H1 (cell line): ENCODE results near the gene COX19. TPM values are rescaled to one million over a fixed set of nuclear protein-coding genes. Genes with fewer than 3 reads are reported as not detected.

Source experiments
- CTCF ChIA-PET: fragments of 300-600 bp; sonication (Branson Sonifier 250); formaldehyde crosslinking; loops from one replicate; lab custom pipeline; 2021; ENCODE audit not compliant: partially characterized antibody; lab: Charles Lee
- POLR2A ChIA-PET: fragments of 300-600 bp; sonication (Branson Sonifier 250); formaldehyde crosslinking; loops from one replicate; lab custom pipeline; 2021; ENCODE audit warnings: inconsistent platforms; ENCODE audit not compliant: partially characterized antibody; lab: Charles Lee
- DNase-seq, 2 experiments: peaks; one replicate each; pipeline versions ENCODE4 v3.0.0 to v3.0.0-alpha.2; 2010 to 2022; ENCODE audit warnings: low spot score in 2 of 2, low read depth in 1 of 2, mixed read lengths in 1 of 2
- FAIRE-seq: peaks from 2 replicates; lab custom pipeline; 2011; peaks lifted over from hg19 to GRCh38; lab: Jason Lieb, UNC
- H2AFZ ChIP-seq: 2 replicates; pipeline ENCODE4 v1.8.1; 2012; ENCODE audit warnings: low read length, inconsistent platforms
- H2AK5ac ChIP-seq: 2 replicates; pipeline ENCODE4 v1.6.1; 2013; ENCODE audit warnings: low read depth, low read length
- H2BK120ac ChIP-seq: replicated peaks from 2 replicates; pipeline ENCODE3; 2013; ENCODE audit warnings: low read depth, low read length, inconsistent platforms
- H2BK12ac ChIP-seq: 2 replicates; pipeline ENCODE4 v1.6.1; 2013; ENCODE audit warnings: low read depth, low read length
- H2BK15ac ChIP-seq: 2 replicates; pipeline ENCODE4 v1.6.1; 2013; ENCODE audit warnings: low read length
- H2BK20ac ChIP-seq: 2 replicates; pipeline ENCODE4 v1.6.1; 2013; ENCODE audit warnings: low read length
- H2BK5ac ChIP-seq: 2 replicates; pipeline ENCODE4 v1.6.1; 2013; ENCODE audit warnings: low read depth, low read length
- H3K14ac ChIP-seq: 2 replicates; pipeline ENCODE4 v1.6.1; 2013; ENCODE audit warnings: inconsistent platforms; ENCODE audit not compliant: insufficient read length
- H3K18ac ChIP-seq: 2 replicates; pipeline ENCODE4 v1.6.1; 2013; ENCODE audit warnings: low read length; ENCODE audit errors: extremely low read depth
- H3K23ac ChIP-seq: 2 replicates; pipeline ENCODE4 v1.6.1; 2013; ENCODE audit warnings: inconsistent platforms; ENCODE audit not compliant: insufficient read length
- H3K23me2 ChIP-seq: 2 replicates; pipeline ENCODE4 v1.6.1; 2013; ENCODE audit warnings: low read depth, low read length
- H3K27ac ChIP-seq: 2 replicates; pipeline ENCODE4 v1.6.1; 2011; ENCODE audit warnings: low read depth, low read length, inconsistent platforms
- H3K27me3 ChIP-seq, 4 experiments: replicated peaks in 1 of 4; 1 replicate in 1 of 4; 2 replicates in 3 of 4; pipeline versions ENCODE4 v1.6.1 to v1.8.1; 2011 to 2013; ENCODE audit warnings: low read length in 3 of 4, mild to moderate bottlenecking in 3 of 4, inconsistent platforms in 2 of 4, mixed read lengths in 2 of 4, moderate library complexity in 1 of 4; ENCODE audit not compliant: control insufficient read depth in 3 of 4, insufficient read depth in 3 of 4; ENCODE audit errors: extremely low read depth in 1 of 4
- H3K36me3 ChIP-seq, 4 experiments: 2 replicates each; pipeline versions ENCODE4 v1.6.1 to v1.8.1; 2011 to 2013; ENCODE audit warnings: mild to moderate bottlenecking in 4 of 4, low read length in 3 of 4, moderate library complexity in 2 of 4, control low read depth in 1 of 4, inconsistent platforms in 1 of 4; ENCODE audit not compliant: insufficient read depth in 4 of 4, control insufficient read depth in 2 of 4
- H3K4ac ChIP-seq: replicated peaks from 2 replicates; pipeline ENCODE3; 2013; ENCODE audit warnings: low read length, low read depth, mixed read lengths, inconsistent platforms; ENCODE audit not compliant: insufficient read length
- H3K4me1 ChIP-seq, 4 experiments: replicated peaks in 1 of 4; 1 replicate in 1 of 4; 2 replicates in 3 of 4; pipeline versions ENCODE4 v1.6.1 to v1.8.1; 2011 to 2013; ENCODE audit warnings: low read length in 3 of 4, inconsistent platforms in 2 of 4, mixed read lengths in 1 of 4; ENCODE audit not compliant: insufficient read depth in 4 of 4, control insufficient read depth in 3 of 4
- H3K4me2 ChIP-seq, 2 experiments: 2 replicates each; pipeline versions ENCODE4 v1.6.1 to v1.8.1; 2011 to 2013; ENCODE audit warnings: low read depth in 2 of 2, low read length in 2 of 2, control low read depth in 1 of 2, inconsistent platforms in 1 of 2, mild to moderate bottlenecking in 1 of 2; ENCODE audit not compliant: insufficient read depth in 1 of 2
- H3K4me3 ChIP-seq, 4 experiments: fragments of 200-600, 300-600 bp in 1 of 4; sonication (generic), shearing (Covaris generic), sonication (Bioruptor Twin) in 1 of 4; 2 replicates each; pipeline versions ENCODE4 v1.5.1 to v1.8.1; 2011 to 2016; ENCODE audit warnings: low read length in 4 of 4, low read depth in 3 of 4, control low read depth in 2 of 4, inconsistent platforms in 2 of 4, mild to moderate bottlenecking in 2 of 4, mixed read lengths in 1 of 4, moderate library complexity in 1 of 4; ENCODE audit not compliant: insufficient read depth in 2 of 4; ENCODE audit errors: extremely low read depth in 1 of 4
- H3K56ac ChIP-seq: replicated peaks from 2 replicates; pipeline ENCODE3; 2013; ENCODE audit warnings: low read depth, mild to moderate bottlenecking, mixed read lengths, low read length, inconsistent platforms; ENCODE audit not compliant: insufficient read length
- H3K79me1 ChIP-seq: 2 replicates; pipeline ENCODE4 v1.6.1; 2013; ENCODE audit warnings: low read depth, low read length, control low read depth
- H3K79me2 ChIP-seq, 2 experiments: 2 replicates each; pipeline versions ENCODE4 v1.6.1 to v1.8.1; 2012 to 2013; ENCODE audit warnings: low read length in 2 of 2, mild to moderate bottlenecking in 2 of 2, inconsistent platforms in 1 of 2; ENCODE audit not compliant: insufficient read depth in 2 of 2, control insufficient read depth in 1 of 2
- H3K9ac ChIP-seq, 4 experiments: replicated peaks in 1 of 4; 1 replicate in 1 of 4; 2 replicates in 3 of 4; pipeline versions ENCODE4 v1.6.1 to v1.8.1; 2011 to 2013; ENCODE audit warnings: low read depth in 3 of 4, low read length in 3 of 4, control low read depth in 2 of 4, mild to moderate bottlenecking in 2 of 4, moderate library complexity in 2 of 4, inconsistent platforms in 1 of 4; ENCODE audit errors: extremely low read depth in 1 of 4
- H3K9me3 ChIP-seq, 2 experiments: 2 replicates each; pipeline versions ENCODE4 v1.6.1 to v1.8.1; 2012 to 2013; ENCODE audit warnings: mild to moderate bottlenecking in 2 of 2, moderate library complexity in 2 of 2, control low read depth in 1 of 2, inconsistent platforms in 1 of 2, low read depth in 1 of 2, low read length in 1 of 2, mixed read lengths in 1 of 2; ENCODE audit not compliant: insufficient read depth in 2 of 2
- H4K20me1 ChIP-seq, 2 experiments: replicated peaks in 1 of 2; 2 replicates each; pipeline versions ENCODE3 to v1.8.1; 2011 to 2013; ENCODE audit warnings: inconsistent platforms in 2 of 2, low read length in 2 of 2, mild to moderate bottlenecking in 1 of 2; ENCODE audit not compliant: insufficient read depth in 2 of 2, control insufficient read depth in 1 of 2
- H4K5ac ChIP-seq: 2 replicates; pipeline ENCODE4 v1.6.1; 2013; ENCODE audit warnings: low read length, low read depth, mixed read lengths, inconsistent platforms; ENCODE audit not compliant: insufficient read length
- H4K8ac ChIP-seq: 2 replicates; pipeline ENCODE4 v1.8.0; 2013; ENCODE audit warnings: mild to moderate bottlenecking, moderate library complexity, low read length, inconsistent platforms; ENCODE audit not compliant: insufficient read depth; ENCODE audit errors: extremely low read depth
- H4K91ac ChIP-seq: replicated peaks from 2 replicates; pipeline ENCODE3; 2013; ENCODE audit warnings: low read length, mixed read lengths, inconsistent platforms; ENCODE audit not compliant: insufficient read length
- CBX8 ChIP-seq: fragments of 300-800, 300-1000 bp; sonication (generic); IDR thresholded peaks from 2 replicates; pipeline ENCODE4 v1.7.1; 2016; ENCODE audit warnings: low read depth, low read length, borderline replicate concordance
- CTBP2 ChIP-seq: IDR thresholded peaks from 2 replicates; pipeline ENCODE4 v1.7.0; 2011; ENCODE audit warnings: borderline replicate concordance, mild to moderate bottlenecking, moderate library complexity, mixed read lengths, low read length; ENCODE audit not compliant: insufficient read depth, insufficient read length
- GABPA ChIP-seq: IDR thresholded peaks from 2 replicates; pipeline ENCODE4 v1.6.1; 2011; ENCODE audit warnings: mild to moderate bottlenecking, low read length, moderate library complexity, borderline replicate concordance; ENCODE audit not compliant: insufficient read depth
- NANOG ChIP-seq: IDR thresholded peaks from 2 replicates; pipeline ENCODE4 v1.6.1; 2011; ENCODE audit warnings: low read length, low read depth, mild to moderate bottlenecking, inconsistent platforms; ENCODE audit not compliant: insufficient read depth, poor library complexity, severe bottlenecking
- POLR2AphosphoS5 ChIP-seq: IDR thresholded peaks from 2 replicates; pipeline ENCODE4 v1.6.1; 2011; ENCODE audit warnings: low read depth, low read length
- RFX5 ChIP-seq: IDR thresholded peaks from 2 replicates; pipeline ENCODE4 v1.6.1; 2011; ENCODE audit warnings: low read depth, low read length, improper control_type of control experiment, borderline replicate concordance
- RNF2 ChIP-seq: fragments of 200-900, 300-1000 bp; sonication (generic); IDR thresholded peaks from 2 replicates; pipeline ENCODE4 v1.7.1; 2016; ENCODE audit warnings: borderline replicate concordance, low read depth, mild to moderate bottlenecking, antibody characterized with exemption, low read length; ENCODE audit not compliant: poor library complexity, severe bottlenecking; ENCODE audit errors: missing control alignments
- RXRA ChIP-seq: IDR thresholded peaks from 2 replicates; pipeline ENCODE4 v1.6.1; 2011; ENCODE audit warnings: low read depth, mild to moderate bottlenecking, low read length, moderate library complexity; ENCODE audit not compliant: insufficient read depth
- TCF12 ChIP-seq: IDR thresholded peaks from 2 replicates; pipeline ENCODE4 v1.6.1; 2011; ENCODE audit warnings: low read depth, mild to moderate bottlenecking, low read length
- WGBS, 2 experiments: shearing (Covaris generic) in 1 of 2; methylation state at CpG; one replicate each; pipeline versions ENCODE4 v1.1.6 to v1.1.7; 2013 to 2015; ENCODE audit warnings: low lambda C conversion rate in 2 of 2, mixed read lengths in 2 of 2, inconsistent platforms in 1 of 2, low coverage in 1 of 2, missing lambda C conversion rate in 1 of 2; ENCODE audit not compliant: insufficient replicate concordance in 2 of 2, insufficient coverage in 1 of 2, insufficient read length in 1 of 2; ENCODE audit errors: extremely low coverage in 1 of 2, missing lambda C conversion rate in 1 of 2; 5-methylcytosine and 5-hydroxymethylcytosine counted together
- polyA plus RNA-seq, 7 experiments: library from polyadenylated mRNA; depleted of rRNA in 3 of 7; stranded (reverse) in 5 of 7; unstranded in 2 of 7; fragments of >200 nt in 5 of 7; fragments of 200-250 nt in 2 of 7; gene quantifications; 1 replicate in 5 of 7; 2 replicates in 1 of 7; 4 replicates in 1 of 7; pipeline versions ENCODE4 v1.2.1 to v1.2.3, GENCODE V29; 2011 to 2013; ENCODE audit warnings: missing spikeins in 2 of 7, mixed read lengths in 2 of 7
- total RNA-seq: library from RNA; stranded (reverse); fragmentation: NEBNext Ultra II Directional; extraction: Animal tissue kit (Norgen Biotek cat#: 25700); gene quantifications from 2 replicates; pipeline ENCODE4 v1.2.1, GENCODE V29; 2021

The COX19 gene
- total and polyA plus RNA-seq, 2 of the 8 experiments (the other 6 are each of a cell fraction or from before 2014, with no cell fraction given) = 3.9 to 7.9 TPM

DNA sequence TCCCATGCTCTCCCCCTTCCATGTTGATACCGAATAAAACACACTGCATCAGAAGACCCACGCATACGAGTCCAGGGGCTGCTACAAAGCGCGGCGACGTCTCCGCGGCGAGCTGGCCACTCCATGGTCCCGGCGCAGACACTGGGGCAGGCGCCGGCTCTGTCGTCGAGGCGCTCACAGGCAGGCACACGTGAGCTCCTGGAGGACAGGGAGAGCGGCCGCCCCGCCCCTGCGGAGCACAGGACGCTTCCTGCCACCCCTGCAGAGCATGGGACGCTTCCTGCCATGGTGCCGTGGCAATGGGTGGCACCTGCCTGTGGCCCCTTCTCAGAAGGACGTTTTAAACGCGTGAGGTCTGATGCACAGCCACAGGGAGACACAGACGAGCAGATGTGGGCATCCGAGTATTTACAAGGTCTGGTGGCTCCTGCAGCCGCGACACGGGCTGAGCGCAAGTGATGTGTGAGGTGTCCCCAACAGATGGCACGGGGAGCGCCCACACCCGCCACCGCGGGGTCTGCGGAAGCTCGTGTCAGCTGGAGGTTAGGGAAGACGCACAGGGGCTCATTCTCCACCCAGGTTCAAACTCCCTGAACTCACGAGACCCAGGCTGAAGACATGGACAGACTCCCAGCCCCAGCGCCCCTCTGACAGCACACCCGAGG lies 47.6 kb upstream of the COX19 start:
- FAIRE-seq (no peak), DNase-seq (no peak)
- Histone ChIP-seq H2BK15ac (no peak overlapping the region), H2BK20ac (no peak overlapping the region), H3K14ac (no peak overlapping the region), H3K9ac (no peak overlapping the region), H4K20me1 (peaks cover 9 to 22% of the 10 kb centered on the region in 2 experiments), H3K23ac (no peak overlapping the region), H3K4me1 (peaks cover 0 to 5% (median 0%) of the 10 kb centered on the region in 4 experiments; a peak in 3 of 7 replicates), H3K9me3 (no peaks in the 10 kb centered on the region), H3K4me2 (no peak overlapping the region), H3K23me2 (peaks cover 4% of the 10 kb centered on the region; the same call in 1 of the 2 replicates), H3K27me3 (no peaks in the 10 kb centered on the region; a peak in 1 of 7 replicates), H3K18ac (no peak overlapping the region), H3K36me3 (no peaks in the 10 kb centered on the region; a peak in 1 of 8 replicates), H2BK5ac (no peak overlapping the region), H3K4ac (no peak overlapping the region), H2BK12ac (no peak overlapping the region), H4K91ac (no peak overlapping the region), H4K8ac (no peak overlapping the region), H2AFZ (no peak overlapping the region), H3K4me3 (no peak overlapping the region), H3K79me2 (peaks cover 0 to 6% of the 10 kb centered on the region in 2 experiments; a peak in 2 of 4 replicates), H3K56ac (no peak overlapping the region), H3K27ac (no peak overlapping the region), H2AK5ac (no peak overlapping the region), H2BK120ac (no peak overlapping the region), H4K5ac (no peak overlapping the region), H3K79me1 (peaks cover 7% of the 10 kb centered on the region)
- ChIA-PET CTCF (interaction anchor here (1.0 to 10.9 kb wide), 3 partner anchors 29 to 65 kb away, joined by 3 to 117 read pairs (median 43); no protein-coding TSS in a partner anchor), POLR2A (interaction anchor here (0.7 to 1.8 kb wide), 2 partner anchors 9 to 38 kb away, joined by 3 to 4 read pairs; no protein-coding TSS in a partner anchor)
- WGBS, 2 experiments = 93% methylated on average over 45 of the region's 45 CpGs; no CpG with 5 or more reads in 1 of the 2 experiments
- no peak for TF ChIP-seq CBX8
- TF ChIP-seq POLR2AphosphoS5 = no peak
- TF ChIP-seq NANOG = no peak
- no peak for TF ChIP-seq RXRA
- no peak for TF ChIP-seq GABPA
- no peak for TF ChIP-seq TCF12
- no peak for TF ChIP-seq CTBP2
- no peak for TF ChIP-seq RNF2
- TF ChIP-seq RFX5 = no peak
